ENCODE results near the gene ZNF32.

- TF ChIP-seq POLR2A (IDR thresholded peaks at IDR 0.05) (peak in 1 of 2 donors; percentile 62), CTCF (IDR thresholded peaks at IDR 0.05) (no peak)
Observed at GRCh38 chr10:43648398-43649184, at the start of gene ZNF32.
